ENCODE data around the gene SLC48A1. TPM values are rescaled to one million over a fixed set of nuclear protein-coding genes. Genes with fewer than 3 reads are reported as not detected.

The SLC48A1 gene
- total and polyA plus RNA-seq, 2 donors (not counting 3 experiments of a cell fraction or from before 2014, with no cell fraction given): 17.3 to 20.3 TPM

GRCh38 chr12:47799357-47799955 lies 26.4 kb downstream of the SLC48A1 start:
- Histone ChIP-seq H3K9ac (replicated peaks; ENCODE audit: extremely low read depth, insufficient read depth, low read length) (no peak overlapping the region), H2AFZ (ENCODE audit: low read depth, low read length) (no peak overlapping the region), H4K20me1 (replicated peaks; ENCODE audit: control insufficient read depth, extremely low read depth, insufficient read depth, low read length) (peaks cover 6% of the 10 kb centered on the region), H3K4me3 (replicated peaks in 1 of 3; ENCODE audit: insufficient read depth in 1 of 3, low read depth in 1 of 3, low read length in 3 of 3) (no peak overlapping the region), H3K79me2 (ENCODE audit: control insufficient read depth, insufficient read depth, low read length) (peaks cover 69% of the 10 kb centered on the region), H3K9me1 (replicated peaks; ENCODE audit: control insufficient read depth, extremely low read depth, insufficient read depth, low read length) (no peaks in the 10 kb centered on the region), H3K4me2 (ENCODE audit: insufficient read depth, low read length) (no peak overlapping the region), H3K27me3 (ENCODE audit: control insufficient read depth in 2 of 2, insufficient read depth in 2 of 2, low read length in 2 of 2) (no peaks in the 10 kb centered on the region), H3K9me3 (replicated peaks; ENCODE audit: control insufficient read depth, insufficient read depth, low read length) (no peaks in the 10 kb centered on the region), H3K4me1 (ENCODE audit: control insufficient read depth, extremely low read depth, insufficient read depth, low read length) (peaks cover 43% of the 10 kb centered on the region), H3K27ac (ENCODE audit: insufficient read depth, low read depth, low read length) (no peak overlapping the region), H3K36me3 (ENCODE audit: control insufficient read depth in 2 of 2, extremely low read depth in 1 of 2, insufficient read depth in 2 of 2, low read length in 2 of 2) (peaks cover 26 to 53% of the 10 kb centered on the region in 2 experiments)
- DNase-seq (ENCODE audit: low read depth, low spot score) (no peak), FAIRE-seq (peak; percentile 63)
- BruUV-seq (replicated peaks): no TSS peak
- intact Hi-C loops (cut with micrococcal nuclease) (no loop called here), dilution Hi-C loops (cut with MboI; ENCODE audit: extremely low pct_ligation_motif_present, low sequenced_read_pairs) (no loop called here)
- TF ChIP-seq JUN (IDR thresholded peaks at IDR 0.05; ENCODE audit: borderline replicate concordance, insufficient read depth, insufficient read length, low read depth) (no peak), MAX (IDR thresholded peaks at IDR 0.05; ENCODE audit: insufficient read depth, insufficient read length) (no peak), MYC (IDR thresholded peaks at IDR 0.05; ENCODE audit: low read depth, low read length) (no peak), GATA2 (IDR thresholded peaks at IDR 0.05; ENCODE audit: insufficient read depth, insufficient read length, low read depth, low read length) (no peak), CTCF (IDR thresholded peaks at IDR 0.05; ENCODE audit: extremely low read depth in 1 of 2, insufficient read depth in 1 of 2, low read depth in 1 of 2, low read length in 2 of 2) (no peak), POLR2A (IDR thresholded peaks at IDR 0.05; ENCODE audit: low read depth, low read length) (no peak), EZH2 (IDR thresholded peaks at IDR 0.05; ENCODE audit: borderline replicate concordance, low read depth, low read length, severe bottlenecking) (no peak), POLR2AphosphoS5 (IDR thresholded peaks at IDR 0.05; ENCODE audit: insufficient read depth, low read depth, low read length) (no peak), FOS (IDR thresholded peaks at IDR 0.05; ENCODE audit: borderline replicate concordance, insufficient read depth, low read length) (no peak)
- CTCF ChIA-PET: interaction anchor here (1.0 to 15.8 kb wide), 5 partner anchors 9 to 36 kb away, joined by 3 to 427 read pairs (median 4); no protein-coding TSS in a partner anchor
- POLR2A ChIA-PET: interaction anchor here (1.3 kb wide), 1 partner anchor 9 kb away, joined by 4 read pairs; no protein-coding TSS in a partner anchor

Measured in endothelial cell of umbilical vein (primary cell).